ENCODE measurements around the gene TTLL10.

DNA sequence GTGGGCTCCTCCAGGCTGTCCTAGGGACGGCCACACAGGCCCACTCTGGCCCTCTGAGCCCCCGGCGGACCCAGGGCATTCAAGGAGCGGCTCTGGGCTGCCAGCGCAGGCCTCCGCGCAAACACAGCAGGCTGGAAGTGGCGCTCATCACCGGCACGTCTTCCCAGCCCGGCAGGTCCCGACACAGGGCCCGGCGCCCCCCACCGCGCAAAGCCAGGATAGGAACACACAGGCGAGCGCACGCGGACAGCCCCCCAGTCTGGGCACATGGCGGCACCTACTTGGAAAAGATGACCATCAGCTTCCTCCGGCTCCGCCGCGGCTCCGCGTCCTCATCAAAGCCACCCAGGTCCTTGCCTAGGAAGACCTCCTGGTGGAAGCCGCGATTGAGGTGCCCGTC is 54.5 kb downstream of the TTLL10 start:
- TF ChIP-seq GATA3 (IDR thresholded peaks at IDR 0.05; ENCODE audit: low read depth, low read length) (no peak), GATA2 (IDR thresholded peaks at IDR 0.05; ENCODE audit: low read depth, low read length) (no peak)

Data from SH-SY5Y (cell line).